Fibroblast of skin of left quadriceps (primary cell): Measurements from ENCODE around the gene PRICKLE2.

ENCODE experiments used
- DNase-seq, 2 experiments: peaks; one replicate each; pipeline ENCODE4 v3.0.0-alpha.2; 2013; ENCODE audit warnings: low read depth in 2 of 2

Gene PRICKLE2

GRCh38 chr3:64048631-64049061 lies 176.6 kb downstream of the PRICKLE2 start:
- no peak for DNase-seq

GRCh38 chr3:64047787-64048186 lies 177.5 kb downstream of the PRICKLE2 start:
- DNase-seq: no peak

- DNase-seq: no peak
These were observed 178.2 kb downstream of the PRICKLE2 start for GRCh38 chr3:64046996-64047594.

- no peak for DNase-seq
These were observed 178.7 kb downstream of the PRICKLE2 start for GRCh38 chr3:64046592-64046991.

- DNase-seq: no peak
These were observed 182.3 kb downstream of the PRICKLE2 start for GRCh38 chr3:64042952-64043351.
